Stomach (tissue), 4 donors: Measurements from ENCODE around the gene RNU6-7.

Source experiments
- POLR2A ChIP-seq, 4 donors: fragments of 450-650 bp; IDR thresholded peaks; one replicate each; pipeline ENCODE4 v1.6.1; 2016; ENCODE audit warnings: antibody characterized with exemption in 4 of 4, control low read depth in 2 of 4, mild to moderate bottlenecking in 1 of 4, moderate library complexity in 1 of 4
- POLR2AphosphoS5 ChIP-seq, 3 donors: sonication (generic); formaldehyde crosslinking; IDR thresholded peaks; one replicate each; pipeline ENCODE4 v1.6.1; 2016; ENCODE audit warnings: antibody characterized with exemption in 3 of 3
- TF ChIP-seq, protein P1 (sequence below), 7 experiments: fragments of 450-650 bp in 4 of 7; fragments of 200-600 bp in 3 of 7; sonication (generic) in 3 of 7; IDR thresholded peaks; one replicate each; pipeline ENCODE4 v1.5.1; 2016 to 2019; ENCODE audit warnings: antibody characterized with exemption in 7 of 7, control low read depth in 2 of 7, mild to moderate bottlenecking in 1 of 7

DNA sequence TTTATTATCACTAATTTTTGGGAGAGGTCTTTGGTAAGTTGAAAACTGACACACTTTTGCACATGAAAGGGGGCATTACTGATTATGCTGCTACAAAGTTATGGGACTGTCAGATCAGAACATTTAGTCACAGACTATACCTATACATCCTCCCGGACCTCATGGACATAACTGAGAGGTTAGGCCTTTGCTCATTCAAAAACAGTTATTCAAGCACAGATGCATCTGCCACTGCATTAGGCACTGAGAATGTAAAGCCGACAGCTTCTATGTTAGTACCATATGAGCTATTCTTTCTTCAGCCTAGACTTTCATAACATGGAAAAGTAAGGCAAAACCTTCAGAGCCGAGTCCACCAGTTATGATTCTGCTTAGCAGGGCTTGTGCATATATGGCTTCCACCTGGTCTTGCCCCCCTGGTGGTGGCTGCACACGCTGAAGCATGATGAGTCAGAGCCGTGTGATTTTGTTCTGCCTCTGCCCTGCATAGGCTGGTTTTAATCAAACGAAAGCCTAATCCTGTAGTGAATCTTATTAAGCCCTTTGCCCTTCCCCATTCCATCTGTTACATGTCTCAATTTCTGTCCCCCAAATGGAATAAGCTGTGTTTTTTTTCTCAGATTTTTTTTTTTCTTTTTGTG lies 23.0 kb downstream of the RNU6-7 start:
- TF ChIP-seq, protein P1, sequence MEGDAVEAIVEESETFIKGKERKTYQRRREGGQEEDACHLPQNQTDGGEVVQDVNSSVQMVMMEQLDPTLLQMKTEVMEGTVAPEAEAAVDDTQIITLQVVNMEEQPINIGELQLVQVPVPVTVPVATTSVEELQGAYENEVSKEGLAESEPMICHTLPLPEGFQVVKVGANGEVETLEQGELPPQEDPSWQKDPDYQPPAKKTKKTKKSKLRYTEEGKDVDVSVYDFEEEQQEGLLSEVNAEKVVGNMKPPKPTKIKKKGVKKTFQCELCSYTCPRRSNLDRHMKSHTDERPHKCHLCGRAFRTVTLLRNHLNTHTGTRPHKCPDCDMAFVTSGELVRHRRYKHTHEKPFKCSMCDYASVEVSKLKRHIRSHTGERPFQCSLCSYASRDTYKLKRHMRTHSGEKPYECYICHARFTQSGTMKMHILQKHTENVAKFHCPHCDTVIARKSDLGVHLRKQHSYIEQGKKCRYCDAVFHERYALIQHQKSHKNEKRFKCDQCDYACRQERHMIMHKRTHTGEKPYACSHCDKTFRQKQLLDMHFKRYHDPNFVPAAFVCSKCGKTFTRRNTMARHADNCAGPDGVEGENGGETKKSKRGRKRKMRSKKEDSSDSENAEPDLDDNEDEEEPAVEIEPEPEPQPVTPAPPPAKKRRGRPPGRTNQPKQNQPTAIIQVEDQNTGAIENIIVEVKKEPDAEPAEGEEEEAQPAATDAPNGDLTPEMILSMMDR (IDR thresholded peaks at IDR 0.05), result peak in 1 of 7 experiments; percentile 14
- TF ChIP-seq POLR2AphosphoS5 (IDR thresholded peaks at IDR 0.05) (peak in 1 of 3 donors; percentile 14), POLR2A (IDR thresholded peaks at IDR 0.05) (no peak)
